AG09309 (cell line): ENCODE measurements around the gene ARHGAP27.
"Not testable (repeated sequence)": the region's sequence is repeated elsewhere in the genome, so short reads cannot be mapped to it uniquely, and the experiment has no call there.

Source experiments
- DNase-seq: peaks from one replicate; pipeline ENCODE4 v3.0.0-alpha.2; 2010; ENCODE audit warnings: low read depth
- H3K4me3 ChIP-seq: 2 replicates; pipeline ENCODE4 v1.5.1; 2011; ENCODE audit warnings: mild to moderate bottlenecking, low read depth, low read length, moderate library complexity; ENCODE audit not compliant: control insufficient read depth
- TF ChIP-seq, protein P1 (sequence below): IDR thresholded peaks from 2 replicates; pipeline ENCODE4 v1.5.1; 2011; ENCODE audit warnings: mild to moderate bottlenecking, low read depth, low read length, inconsistent platforms; ENCODE audit not compliant: insufficient read depth, control insufficient read depth; ENCODE audit errors: missing control alignments

ARHGAP27 gene

DNA sequence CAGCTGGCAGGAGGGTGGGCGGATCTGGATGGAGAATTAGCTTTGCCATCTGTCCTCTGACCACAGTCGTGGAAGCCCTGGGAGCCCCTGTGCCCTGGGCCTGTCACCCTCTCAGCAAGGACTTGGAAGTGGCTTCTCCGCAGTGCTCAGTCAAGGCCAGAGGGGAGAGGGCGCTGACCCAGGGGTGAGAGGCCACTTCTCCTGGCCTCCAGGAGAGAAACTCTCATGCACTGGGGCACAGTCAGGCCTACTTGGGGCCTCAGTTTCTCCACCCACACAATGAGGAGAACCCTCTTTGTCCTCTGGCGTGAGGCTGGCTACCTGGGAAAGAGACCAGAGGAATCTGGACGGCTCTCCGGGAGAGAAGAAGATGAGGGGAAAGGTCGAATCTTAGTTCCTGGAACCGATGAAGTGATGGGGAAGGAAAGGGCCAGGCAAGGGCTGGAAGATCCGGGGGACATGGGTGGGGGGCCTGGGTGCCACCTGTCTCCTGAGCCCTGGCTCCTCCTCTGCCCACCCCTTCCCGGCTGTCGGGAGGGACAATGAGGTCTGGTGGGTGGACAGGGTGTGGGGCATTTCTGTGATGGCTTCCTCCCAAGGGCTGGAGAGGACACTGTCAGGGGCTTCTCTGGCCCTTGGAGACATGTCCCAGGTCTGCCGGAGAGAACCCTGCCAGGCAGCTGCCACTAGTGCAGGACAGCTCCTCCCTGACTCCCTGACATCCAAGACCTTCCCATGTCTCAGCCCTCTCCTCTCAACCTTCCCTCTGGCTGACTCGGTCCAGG, 9.0 kb upstream of the ARHGAP27 start:
- H3K4me3 ChIP-seq: no peak overlapping the region
- TF ChIP-seq, protein P1, sequence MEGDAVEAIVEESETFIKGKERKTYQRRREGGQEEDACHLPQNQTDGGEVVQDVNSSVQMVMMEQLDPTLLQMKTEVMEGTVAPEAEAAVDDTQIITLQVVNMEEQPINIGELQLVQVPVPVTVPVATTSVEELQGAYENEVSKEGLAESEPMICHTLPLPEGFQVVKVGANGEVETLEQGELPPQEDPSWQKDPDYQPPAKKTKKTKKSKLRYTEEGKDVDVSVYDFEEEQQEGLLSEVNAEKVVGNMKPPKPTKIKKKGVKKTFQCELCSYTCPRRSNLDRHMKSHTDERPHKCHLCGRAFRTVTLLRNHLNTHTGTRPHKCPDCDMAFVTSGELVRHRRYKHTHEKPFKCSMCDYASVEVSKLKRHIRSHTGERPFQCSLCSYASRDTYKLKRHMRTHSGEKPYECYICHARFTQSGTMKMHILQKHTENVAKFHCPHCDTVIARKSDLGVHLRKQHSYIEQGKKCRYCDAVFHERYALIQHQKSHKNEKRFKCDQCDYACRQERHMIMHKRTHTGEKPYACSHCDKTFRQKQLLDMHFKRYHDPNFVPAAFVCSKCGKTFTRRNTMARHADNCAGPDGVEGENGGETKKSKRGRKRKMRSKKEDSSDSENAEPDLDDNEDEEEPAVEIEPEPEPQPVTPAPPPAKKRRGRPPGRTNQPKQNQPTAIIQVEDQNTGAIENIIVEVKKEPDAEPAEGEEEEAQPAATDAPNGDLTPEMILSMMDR: no peak
- DNase-seq: no peak

DNA sequence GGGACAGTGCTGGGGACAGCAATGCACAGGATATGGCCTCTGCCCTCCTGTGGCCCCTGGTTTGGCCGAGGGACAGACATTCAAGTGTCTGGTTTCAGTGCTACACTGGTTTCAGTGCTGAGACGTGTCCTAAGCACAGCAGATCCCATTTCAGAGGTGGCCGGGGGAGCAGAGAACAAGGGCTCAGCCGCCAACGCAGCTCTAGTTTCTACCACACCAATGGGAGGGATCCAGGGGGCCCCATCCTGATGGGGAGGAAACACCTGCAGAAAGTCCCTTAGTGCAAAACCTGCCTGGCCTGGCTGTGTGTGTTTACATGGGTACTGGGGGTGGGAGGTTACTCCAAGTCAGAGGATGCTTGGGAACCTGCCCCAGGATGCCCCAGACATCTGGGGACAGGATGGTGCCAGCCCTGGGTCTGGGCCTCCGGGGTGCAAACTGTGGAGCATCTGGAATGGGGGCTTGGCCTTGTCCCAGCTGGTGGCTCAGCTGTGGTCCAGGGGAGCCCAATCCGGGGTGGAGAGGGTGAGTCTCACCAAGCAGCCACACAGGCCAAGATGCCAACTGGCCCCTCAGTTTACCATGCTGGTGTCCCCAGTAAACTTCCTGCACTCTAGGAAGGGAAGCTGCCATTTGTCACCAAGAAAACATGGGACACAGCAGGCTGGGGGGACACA, 8.3 kb upstream of the ARHGAP27 start:
- not testable (repeated sequence) for H3K4me3 ChIP-seq, DNase-seq

DNA sequence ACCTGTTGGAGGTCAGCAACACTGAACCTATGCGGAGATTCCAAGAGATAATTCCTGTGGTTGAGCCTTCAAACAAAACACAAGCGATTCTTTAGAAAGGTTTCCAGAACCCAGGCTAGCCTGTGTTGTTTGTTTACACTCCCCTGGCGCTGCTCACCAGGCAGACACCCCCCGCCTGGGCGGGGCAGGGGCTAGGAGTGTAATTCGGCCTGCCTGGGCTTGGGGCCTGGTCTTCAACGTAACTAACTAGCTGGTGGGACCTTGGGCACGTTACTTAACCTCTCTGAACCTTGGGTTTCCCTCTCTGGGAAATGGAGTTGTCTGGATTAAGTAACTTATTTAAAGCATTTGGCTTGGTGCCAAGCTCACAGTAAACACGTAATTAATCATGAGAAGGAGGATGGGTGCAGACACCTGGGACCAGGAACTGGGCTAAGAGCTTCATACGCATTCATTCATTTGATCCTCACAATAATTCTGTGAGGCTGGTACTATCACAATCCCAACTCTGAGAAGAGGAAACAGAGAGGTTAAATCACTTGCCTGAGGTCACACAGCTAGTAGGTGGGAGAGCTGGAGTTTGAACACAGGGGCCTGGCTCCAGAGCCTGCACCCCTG, 7.6 kb upstream of the ARHGAP27 start:
- TF ChIP-seq, protein P1: no peak
- DNase-seq: no peak
- no peak overlapping the region for H3K4me3 ChIP-seq

DNA sequence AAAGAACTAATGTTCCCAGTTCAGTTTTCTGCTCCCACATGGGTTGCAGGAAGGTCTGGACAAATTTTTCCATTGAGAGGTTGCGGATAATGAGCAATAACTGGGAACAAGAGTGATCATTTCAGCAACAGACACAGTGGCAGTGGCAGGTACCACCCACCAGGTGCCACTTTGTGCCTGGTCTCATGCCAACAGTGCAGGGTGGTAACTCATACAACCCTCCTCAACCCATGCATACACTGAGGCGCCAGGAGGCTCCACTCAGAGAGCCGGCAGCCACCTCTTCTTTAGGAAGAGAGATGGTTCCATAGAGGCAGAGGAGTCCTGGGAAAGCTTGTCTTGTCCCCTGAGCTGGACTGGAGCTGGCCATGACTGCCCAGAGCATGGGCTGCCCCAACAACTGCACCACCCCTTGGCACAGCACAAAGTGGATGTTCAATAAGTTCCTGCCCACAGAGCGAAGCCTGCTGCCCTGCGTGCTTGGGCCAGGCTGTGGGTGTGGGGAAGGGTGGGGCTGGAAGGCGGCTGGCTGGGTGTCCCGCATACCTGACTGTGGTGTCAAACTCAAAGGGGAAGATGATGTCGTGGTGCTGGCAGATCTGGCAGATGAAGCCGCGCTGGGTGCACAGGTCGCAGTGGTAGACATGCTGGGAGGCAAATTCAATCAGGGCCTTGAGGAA, 6.4 kb upstream of the ARHGAP27 start:
- no peak overlapping the region for H3K4me3 ChIP-seq
- TF ChIP-seq, protein P1: no peak
- DNase-seq: no peak

DNA sequence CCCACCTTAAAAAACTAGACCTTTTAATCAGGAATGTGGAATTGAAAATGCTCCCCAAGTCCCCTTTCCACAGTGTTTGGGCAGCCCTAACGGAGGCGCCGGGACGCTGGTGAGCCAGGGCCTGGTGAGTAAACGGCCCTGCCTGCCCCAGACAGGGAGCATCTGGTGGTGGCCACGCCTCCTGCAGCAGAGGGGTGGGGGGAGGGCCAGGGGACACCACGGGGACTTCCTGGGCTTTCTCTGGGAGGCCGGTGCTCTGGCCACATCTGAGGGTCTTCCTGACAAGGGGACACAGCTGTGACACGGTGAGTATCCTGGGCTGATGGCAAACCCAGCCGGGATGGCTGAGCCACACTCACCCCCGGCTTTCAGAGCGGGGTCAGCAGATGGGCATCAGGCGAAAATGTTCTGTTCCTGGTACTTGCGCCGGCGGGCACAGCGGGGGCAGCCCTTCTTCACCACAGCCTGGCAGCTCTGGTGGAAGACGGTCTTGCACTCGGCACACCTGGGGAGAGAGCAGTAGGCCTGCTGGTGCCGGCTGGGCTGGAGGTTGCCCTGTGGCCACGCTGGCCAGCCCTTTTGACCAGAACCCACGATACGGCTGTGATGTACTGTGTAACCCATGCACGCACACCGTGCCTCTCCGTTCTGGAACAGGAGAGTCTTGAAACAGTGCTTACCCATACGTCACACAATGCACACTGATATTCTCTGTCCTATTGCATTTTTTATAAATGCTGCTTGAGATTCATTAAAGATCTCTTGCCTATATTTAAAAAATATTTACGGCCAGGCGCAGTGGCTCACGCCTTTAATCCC, 5.0 kb upstream of the ARHGAP27 start:
- no peak for DNase-seq
- TF ChIP-seq, protein P1: no peak
- no peak overlapping the region for H3K4me3 ChIP-seq

DNA sequence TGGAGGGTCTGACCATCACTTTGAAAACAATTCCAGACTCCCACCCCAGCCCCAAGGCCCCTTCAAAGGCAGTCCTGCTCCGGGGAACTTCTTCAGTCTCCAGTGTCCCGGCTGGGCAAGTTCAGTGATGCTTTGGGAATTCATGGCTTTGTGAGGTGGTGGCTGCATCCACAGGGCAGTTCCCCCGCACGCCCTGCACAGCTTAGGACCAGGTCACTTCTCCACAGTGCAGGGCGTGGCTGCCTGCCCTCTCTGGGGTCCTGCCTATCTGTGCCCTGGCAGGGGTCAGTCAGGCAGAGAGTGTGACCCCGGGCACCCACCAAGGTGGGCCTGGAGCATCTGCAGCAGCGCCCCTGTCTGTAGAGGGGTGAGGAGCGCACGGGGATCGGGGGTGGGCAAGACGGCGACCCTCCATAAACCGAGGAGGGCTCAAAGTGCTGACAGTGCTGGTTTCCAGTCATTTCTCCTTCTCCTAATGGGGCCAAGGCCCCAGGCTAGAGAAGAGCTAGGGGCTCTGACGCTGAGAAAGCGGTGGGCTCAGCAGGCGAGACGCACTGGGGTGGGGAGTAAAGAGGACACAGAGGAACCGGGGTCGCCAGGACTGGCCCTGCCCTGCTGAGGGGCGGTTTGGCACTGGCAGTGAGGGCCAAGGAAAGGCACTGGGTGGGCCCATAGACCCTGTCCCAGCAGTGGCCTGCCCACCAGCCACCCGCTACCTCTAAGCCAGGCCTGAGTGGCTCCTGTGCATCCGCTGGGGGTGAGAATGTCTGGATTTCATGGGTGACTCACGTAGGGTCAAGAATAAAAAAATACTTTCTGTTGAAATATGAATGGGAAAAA, 4.2 kb upstream of the ARHGAP27 start:
- no peak overlapping the region for H3K4me3 ChIP-seq
- DNase-seq: no peak
- TF ChIP-seq, protein P1: no peak
